ENCODE results near the gene STARD9.

STARD9 gene

GRCh38 chr15:42575188-42576039, at the start of gene STARD9:
TSS of gene STARD9 (plus strand) at chr15:42575606. CDS start at chr15:42575716, 110 bp downstream.
- peak; percentile 99 for DNase-seq (ENCODE audit: low read depth)
- peak within 1 kb of the TSS; percentile 90 for H3K4me3 ChIP-seq (ENCODE audit: low read depth, low read length)
- TF ChIP-seq CTCF (IDR thresholded peaks at IDR 0.05; ENCODE audit: insufficient read depth, low read depth, low read length, missing control alignments), result no peak

- H3K4me3 ChIP-seq (ENCODE audit: low read depth, low read length), result no peak overlapping the region
- TF ChIP-seq CTCF (IDR thresholded peaks at IDR 0.05; ENCODE audit: insufficient read depth, low read depth, low read length, missing control alignments), result no peak
- DNase-seq (ENCODE audit: low read depth), result no peak
Observed at GRCh38 chr15:42528970-42529369, 46.4 kb upstream of the STARD9 start.

GRCh38 chr15:42533246-42533645, 42.2 kb upstream of the STARD9 start:
- H3K4me3 ChIP-seq (ENCODE audit: low read depth, low read length), result no peak overlapping the region
- DNase-seq (ENCODE audit: low read depth), result no peak

GRCh38 chr15:42544853-42545629, 30.4 kb upstream of the STARD9 start:
- no peak for TF ChIP-seq CTCF (IDR thresholded peaks at IDR 0.05; ENCODE audit: insufficient read depth, low read depth, low read length, missing control alignments)
- no peak overlapping the region for H3K4me3 ChIP-seq (ENCODE audit: low read depth, low read length)
- no peak for DNase-seq (ENCODE audit: low read depth)

More at GRCh38 chr15:42533246-42533645, 42.2 kb upstream of the STARD9 start:
- no peak for TF ChIP-seq CTCF (IDR thresholded peaks at IDR 0.05; ENCODE audit: insufficient read depth, low read depth, low read length, missing control alignments)

GRCh38 chr15:42547918-42548248, 27.5 kb upstream of the STARD9 start:
- TF ChIP-seq CTCF (IDR thresholded peaks at IDR 0.05; ENCODE audit: insufficient read depth, low read depth, low read length, missing control alignments), result no peak
- peak overlapping the region; percentile 92 for H3K4me3 ChIP-seq (ENCODE audit: low read depth, low read length)
- no peak for DNase-seq (ENCODE audit: low read depth)

GRCh38 chr15:42548249-42549031, 27.0 kb upstream of the STARD9 start, which contains the start of the genes HAUS2 and LRRC57:
TSS of gene HAUS2 (plus strand) at chr15:42548838. CDS start at chr15:42548873, 35 bp downstream.
TSS of gene LRRC57 (minus strand) at chr15:42548793. CDS start at chr15:42548434, 359 bp downstream.
- DNase-seq (ENCODE audit: low read depth), result peak; percentile 89
- TF ChIP-seq CTCF (IDR thresholded peaks at IDR 0.05; ENCODE audit: insufficient read depth, low read depth, low read length, missing control alignments), result no peak

More at GRCh38 chr15:42548249-42549031, 27.0 kb upstream of the STARD9 start, which contains the start of the genes HAUS2 and LRRC57:
- H3K4me3 ChIP-seq (ENCODE audit: low read depth, low read length), result peak within 1 kb of the TSS; percentile 92
